PFSK-1 (cell line): ENCODE data around the gene LRRC23.

Experiments
- FOXP2 ChIP-seq: optimal IDR thresholded peaks from 2 replicates; pipeline ENCODE3; 2011; ENCODE audit warnings: borderline replicate concordance, control low read depth, inconsistent platforms; ENCODE audit not compliant: insufficient read depth; ENCODE audit errors: extremely low read length, extremely low read depth
- POLR2AphosphoS5 ChIP-seq: IDR thresholded peaks from 2 replicates; pipeline ENCODE4 v1.6.1; 2012; ENCODE audit warnings: low read depth, mild to moderate bottlenecking, control low read depth, low read length, moderate library complexity
- REST ChIP-seq, 2 experiments: IDR thresholded peaks; 2 replicates each; pipeline versions ENCODE4 v1.6.1 to v1.8.0; 2011 to 2012; ENCODE audit warnings: low read depth in 2 of 2, low read length in 2 of 2, control low read depth in 1 of 2, inconsistent platforms in 1 of 2, mild to moderate bottlenecking in 1 of 2, moderate library complexity in 1 of 2; ENCODE audit not compliant: insufficient read depth in 1 of 2
- SIN3A ChIP-seq: IDR thresholded peaks from 2 replicates; pipeline ENCODE4 v1.6.1; 2012; ENCODE audit warnings: mild to moderate bottlenecking, low read length, moderate library complexity, borderline replicate concordance; ENCODE audit not compliant: insufficient read depth
- TAF1 ChIP-seq: IDR thresholded peaks from 2 replicates; pipeline ENCODE4 v1.6.1; 2012; ENCODE audit warnings: low read length, control low read depth, borderline replicate concordance; ENCODE audit not compliant: insufficient read depth

Gene LRRC23

DNA sequence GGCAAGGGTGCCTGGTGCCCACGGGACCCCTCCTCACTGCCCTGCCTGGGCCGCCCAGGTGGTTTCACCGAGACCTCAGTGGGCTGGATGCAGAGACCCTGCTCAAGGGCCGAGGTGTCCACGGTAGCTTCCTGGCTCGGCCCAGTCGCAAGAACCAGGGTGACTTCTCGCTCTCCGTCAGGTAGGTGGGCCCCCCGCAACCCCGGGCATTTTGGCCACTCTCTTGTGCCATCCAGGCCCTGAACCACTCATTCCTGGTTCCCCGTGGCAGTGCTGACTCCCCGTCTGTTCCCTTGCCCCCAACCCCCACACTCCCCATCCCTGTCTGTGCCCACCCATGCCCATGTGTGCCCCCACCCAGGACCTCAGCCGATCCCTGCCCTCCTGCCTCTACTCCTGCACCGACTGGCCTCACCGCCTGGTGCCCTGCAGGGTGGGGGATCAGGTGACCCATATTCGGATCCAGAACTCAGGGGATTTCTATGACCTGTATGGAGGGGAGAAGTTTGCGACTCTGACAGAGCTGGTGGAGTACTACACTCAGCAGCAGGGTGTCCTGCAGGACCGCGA is 47.0 kb downstream of the LRRC23 start:
- TF ChIP-seq POLR2AphosphoS5: no peak

DNA sequence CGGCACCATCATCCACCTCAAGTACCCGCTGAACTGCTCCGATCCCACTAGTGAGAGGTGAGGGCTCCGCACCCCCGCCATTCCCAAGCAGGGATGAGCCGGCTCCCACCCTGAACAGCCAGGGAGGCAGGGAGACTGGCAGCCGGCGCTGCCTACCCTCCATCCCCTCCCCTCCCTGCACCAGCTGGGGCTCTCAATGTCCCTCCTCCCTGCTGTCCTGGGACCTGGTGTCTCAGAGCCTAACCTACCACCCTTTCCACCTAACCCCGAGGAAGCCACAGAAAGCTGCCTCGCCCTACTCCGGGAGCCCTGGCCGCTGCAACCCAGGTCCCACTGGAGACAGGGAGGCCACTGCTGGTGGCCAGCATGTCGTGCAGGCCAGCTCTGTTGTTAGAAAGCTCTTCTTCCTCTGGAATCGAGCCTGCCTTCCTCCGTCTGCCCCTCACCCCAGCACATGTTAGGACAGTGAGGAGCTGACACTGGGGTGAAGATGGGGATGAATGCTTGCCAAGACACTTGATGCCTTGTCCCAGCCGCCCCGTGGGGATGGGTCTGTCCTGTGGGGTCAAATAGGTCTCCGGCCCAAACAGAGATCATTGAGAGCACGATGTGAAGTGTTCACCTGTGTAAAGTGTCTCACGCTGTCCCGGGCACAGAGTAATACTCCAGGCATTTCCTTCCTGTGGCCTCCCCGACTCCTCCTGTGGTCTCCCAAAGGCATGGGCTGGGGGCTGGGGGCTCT is 47.7 kb downstream of the LRRC23 start:
- no peak for TF ChIP-seq POLR2AphosphoS5
- TF ChIP-seq TAF1: no peak
- TF ChIP-seq FOXP2: no peak
- TF ChIP-seq REST (IDR thresholded peaks at IDR 0.05; ENCODE audit: insufficient read depth in 1 of 2, low read depth in 2 of 2, low read length in 2 of 2): no peak
- TF ChIP-seq SIN3A: no peak

GRCh38 chr12:6952863-6953441 is 48.3 kb downstream of the LRRC23 start:
- no peak for TF ChIP-seq TAF1
- no peak for TF ChIP-seq SIN3A
- no peak for TF ChIP-seq POLR2AphosphoS5
- no peak for TF ChIP-seq REST (IDR thresholded peaks at IDR 0.05; ENCODE audit: insufficient read depth in 1 of 2, low read depth in 2 of 2, low read length in 2 of 2)
- no peak for TF ChIP-seq FOXP2

- TF ChIP-seq REST (IDR thresholded peaks at IDR 0.05; ENCODE audit: insufficient read depth in 1 of 2, low read depth in 2 of 2, low read length in 2 of 2): no peak
- TF ChIP-seq TAF1: no peak
- TF ChIP-seq FOXP2: no peak
- no peak for TF ChIP-seq POLR2AphosphoS5
- TF ChIP-seq SIN3A: no peak
Measured at GRCh38 chr12:6953442-6954315, 49.1 kb downstream of the LRRC23 start.

GRCh38 chr12:6954316-6955107 is 49.9 kb downstream of the LRRC23 start:
- no peak for TF ChIP-seq FOXP2
- TF ChIP-seq SIN3A: no peak
- TF ChIP-seq POLR2AphosphoS5: no peak
- no peak for TF ChIP-seq TAF1
- TF ChIP-seq REST (IDR thresholded peaks at IDR 0.05; ENCODE audit: insufficient read depth in 1 of 2, low read depth in 2 of 2, low read length in 2 of 2): no peak
